T follicular helper cell (primary cell): ENCODE results near the gene MVB12B.

ENCODE experiments used
- DNase-seq: peaks from one replicate; pipeline ENCODE4 v3.0.0-alpha.2; 2020; ENCODE audit warnings: low read depth

Gene MVB12B

DNA sequence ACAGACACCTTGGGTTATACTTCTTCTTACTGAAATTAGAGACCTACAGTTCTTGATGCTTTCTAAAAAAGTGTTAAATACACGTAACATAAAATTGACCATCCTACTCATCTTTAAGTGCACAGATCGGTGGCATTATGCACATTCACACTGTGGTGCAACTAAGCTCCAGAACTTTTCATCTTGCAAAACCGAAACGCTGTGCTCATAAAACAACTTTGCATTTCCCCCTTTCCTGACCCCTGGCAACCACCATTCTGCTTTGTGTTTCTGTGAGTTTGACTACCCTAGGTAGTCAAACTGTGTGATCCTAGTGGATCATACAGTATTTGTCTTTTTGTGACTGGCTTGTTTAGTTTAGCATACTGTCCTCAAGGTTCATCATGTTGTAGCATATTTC is 3.9 kb downstream of the MVB12B start:
- no peak for DNase-seq

DNA sequence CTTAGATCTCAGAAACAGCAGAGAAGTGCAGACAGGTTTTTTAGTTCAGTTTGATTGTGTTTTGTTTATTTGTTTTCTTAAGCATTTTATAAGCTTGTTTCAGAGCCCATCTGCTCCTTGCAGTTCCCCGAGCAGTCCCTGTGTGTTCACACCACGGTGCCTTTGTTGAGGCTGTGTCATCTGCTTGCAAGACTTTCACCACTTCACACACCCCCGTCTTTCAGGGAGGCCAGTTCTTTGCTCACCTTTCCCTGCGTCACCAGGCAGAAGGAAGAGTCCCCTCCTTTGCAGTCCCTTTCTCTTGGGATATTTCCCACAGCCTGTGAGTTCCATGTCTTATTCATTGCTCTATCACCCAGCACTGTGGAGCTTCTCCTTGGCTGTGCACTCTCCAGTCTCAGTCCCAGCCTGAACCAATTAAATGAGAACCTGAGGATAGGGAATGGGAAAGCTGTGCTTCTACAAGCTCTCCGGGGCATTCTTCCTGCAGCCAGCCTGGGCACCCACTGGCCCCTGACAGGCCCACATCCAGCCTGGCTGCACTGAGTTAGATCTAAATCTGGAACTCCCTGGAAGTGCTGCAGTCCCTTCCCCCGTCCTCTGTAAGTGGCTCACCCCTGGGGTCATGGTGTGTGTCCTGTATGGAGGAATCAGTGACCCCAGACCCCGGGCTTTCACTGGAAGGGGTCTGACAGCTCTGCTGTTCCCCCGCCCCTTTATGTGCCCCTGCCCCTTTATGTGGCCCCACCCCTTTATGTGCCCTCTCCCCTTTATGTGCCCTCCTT is 5.5 kb downstream of the MVB12B start:
- DNase-seq, result no peak

DNA sequence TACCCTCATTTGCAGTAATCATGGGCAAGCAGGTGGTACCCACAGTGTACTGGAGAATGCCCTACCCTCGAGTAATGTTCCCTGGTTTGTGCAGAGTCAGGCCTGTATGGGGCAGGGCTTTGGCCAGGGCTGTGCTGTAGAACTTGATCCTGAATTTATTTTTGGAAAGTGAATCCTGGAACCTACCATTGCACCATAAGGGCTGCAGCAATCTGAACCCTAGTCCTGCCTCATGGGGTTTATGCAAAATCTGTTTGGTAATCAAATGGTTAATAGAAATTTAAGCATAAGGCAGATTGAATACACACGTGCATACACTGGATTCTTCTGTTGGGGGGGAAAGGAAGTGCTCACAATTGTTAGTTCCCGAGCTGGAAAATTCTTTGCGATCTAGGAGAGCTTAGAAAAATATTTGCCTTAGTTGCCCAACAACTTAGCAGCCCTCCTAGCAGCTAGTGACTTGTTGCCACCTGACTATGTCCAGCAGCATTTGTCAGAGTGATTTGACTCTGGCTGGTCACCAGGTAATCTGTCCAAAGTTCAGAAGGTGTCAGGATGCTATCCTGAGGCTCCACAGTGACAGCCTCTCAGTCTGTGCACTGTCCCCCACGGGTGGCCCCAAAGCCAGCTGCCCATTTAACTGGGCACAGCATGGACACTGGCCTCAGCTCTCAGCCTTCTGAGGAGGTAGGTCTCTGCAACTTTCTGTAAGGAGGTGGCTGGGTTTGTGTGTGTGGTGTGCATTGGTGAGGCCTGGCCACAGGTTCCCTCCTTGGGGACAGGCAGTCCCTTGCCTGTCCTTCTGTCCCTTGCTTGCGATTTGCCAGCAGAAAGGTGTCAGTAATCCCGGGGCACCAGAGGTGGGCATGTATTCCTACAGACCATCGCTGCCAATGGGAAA is 8.3 kb downstream of the MVB12B start:
- no peak for DNase-seq

DNA sequence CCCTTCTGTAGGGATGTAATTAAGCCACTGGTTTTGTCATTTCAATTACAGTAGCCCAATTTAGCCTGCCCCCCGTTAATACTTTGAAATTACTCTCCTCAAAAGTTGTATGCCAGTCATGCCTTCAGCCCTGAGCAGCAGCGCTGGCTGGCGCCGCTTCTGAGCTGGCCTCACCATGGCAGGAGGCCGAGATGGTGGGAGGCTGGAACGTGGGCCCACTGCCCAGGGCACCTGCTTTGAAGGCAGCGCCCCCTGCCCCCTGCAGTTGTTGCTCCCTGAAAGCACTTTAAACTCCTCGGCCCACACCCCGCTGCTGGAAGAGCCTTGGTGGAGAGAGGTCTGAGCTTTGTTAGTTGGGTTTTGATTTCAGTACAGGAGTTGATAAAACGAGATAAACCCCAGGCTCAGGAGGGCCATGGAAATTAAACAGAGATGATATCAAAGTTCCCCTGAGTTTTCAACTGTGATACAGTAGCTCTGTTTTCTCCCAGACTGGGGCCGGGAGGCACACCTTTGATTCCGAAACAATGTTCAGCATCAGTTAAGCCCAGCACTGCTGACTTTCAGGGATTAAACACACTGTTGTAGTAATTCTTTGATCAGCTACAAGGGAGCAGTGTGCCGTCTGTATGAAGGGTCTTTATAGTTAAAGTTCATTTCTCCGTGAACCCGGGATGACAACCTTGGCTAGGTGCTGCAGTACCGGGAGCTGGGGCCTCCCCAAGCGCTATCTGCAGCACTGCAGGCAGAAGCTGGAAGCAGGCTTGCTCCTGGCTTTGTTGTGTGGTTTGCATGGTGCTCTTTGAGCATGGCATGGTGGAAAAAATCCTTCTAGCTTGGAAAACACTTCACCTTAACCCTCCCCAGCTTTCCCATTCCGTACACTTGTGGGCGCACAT is 9.5 kb downstream of the MVB12B start:
- no peak for DNase-seq

- DNase-seq, result no peak
These were observed 10.2 kb downstream of the MVB12B start for GRCh38 chr9:126336736-126337325.

- no peak for DNase-seq
These were observed 11.2 kb downstream of the MVB12B start for GRCh38 chr9:126337729-126338372.

DNA sequence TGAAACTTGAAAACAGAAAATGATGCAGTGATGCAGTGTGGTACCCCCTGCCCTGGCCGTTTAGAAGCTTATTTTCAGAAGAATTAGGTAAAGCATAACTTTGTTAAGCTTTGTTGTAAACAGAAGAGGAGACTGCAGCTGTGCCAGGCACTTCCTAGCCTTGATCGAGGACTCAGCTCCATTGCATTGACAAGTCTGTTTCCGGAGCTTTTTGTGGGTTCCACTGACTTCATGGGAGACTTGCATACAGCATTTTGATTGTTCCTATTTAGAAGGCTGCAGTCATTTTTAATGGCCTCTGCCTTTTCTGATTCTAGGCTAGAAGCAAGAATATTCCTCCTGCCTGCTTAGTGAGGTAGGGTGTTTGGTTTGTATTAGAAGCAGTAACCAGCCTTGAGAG is 12.3 kb downstream of the MVB12B start:
- no peak for DNase-seq

DNA sequence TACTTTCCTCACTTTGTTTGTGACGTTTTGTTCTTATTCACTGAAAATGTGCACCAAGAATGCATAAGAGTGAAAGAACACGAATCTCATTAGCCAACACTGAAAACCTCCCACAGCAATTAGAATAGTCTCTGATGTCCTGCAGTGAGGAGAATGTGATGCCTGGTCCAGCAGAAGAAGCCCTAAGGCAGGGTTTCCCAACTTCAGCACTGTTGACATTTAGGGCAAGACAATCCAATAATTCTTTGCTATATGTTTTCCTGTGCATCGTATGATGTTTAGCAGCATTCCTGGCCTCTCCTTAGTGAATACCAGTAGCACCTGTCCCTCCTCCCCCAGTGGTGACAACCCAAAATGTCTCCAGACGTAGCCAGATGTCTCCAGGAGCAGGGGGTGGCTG is 14.8 kb downstream of the MVB12B start:
- no peak for DNase-seq

GRCh38 chr9:126341902-126342301 is 15.3 kb downstream of the MVB12B start:
- no peak for DNase-seq

GRCh38 chr9:126342621-126343031 is 16.0 kb downstream of the MVB12B start:
- DNase-seq, result no peak

DNA sequence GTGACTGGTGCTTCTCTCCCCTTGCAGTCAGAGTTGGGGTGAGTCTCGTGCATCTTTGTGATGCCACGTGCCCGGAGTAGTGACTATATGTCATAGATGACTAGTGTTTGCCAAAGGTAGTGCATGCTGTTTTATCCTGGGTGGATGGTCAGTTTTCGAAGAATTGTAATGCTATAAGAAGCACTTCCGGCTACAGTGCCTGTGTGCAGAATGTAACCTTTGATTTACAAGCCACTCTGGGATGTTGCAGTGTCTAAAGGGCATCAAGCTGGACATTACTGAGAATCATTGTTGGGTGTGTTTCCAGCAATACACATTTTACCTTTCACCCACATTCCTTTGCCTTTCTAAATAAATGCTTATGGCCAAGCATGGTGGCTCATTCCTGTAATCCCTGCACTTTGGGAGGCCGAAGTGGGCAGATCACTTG is 16.7 kb downstream of the MVB12B start:
- DNase-seq, result no peak

- DNase-seq, result no peak
These were observed 19.4 kb downstream of the MVB12B start for GRCh38 chr9:126346031-126346430.

DNA sequence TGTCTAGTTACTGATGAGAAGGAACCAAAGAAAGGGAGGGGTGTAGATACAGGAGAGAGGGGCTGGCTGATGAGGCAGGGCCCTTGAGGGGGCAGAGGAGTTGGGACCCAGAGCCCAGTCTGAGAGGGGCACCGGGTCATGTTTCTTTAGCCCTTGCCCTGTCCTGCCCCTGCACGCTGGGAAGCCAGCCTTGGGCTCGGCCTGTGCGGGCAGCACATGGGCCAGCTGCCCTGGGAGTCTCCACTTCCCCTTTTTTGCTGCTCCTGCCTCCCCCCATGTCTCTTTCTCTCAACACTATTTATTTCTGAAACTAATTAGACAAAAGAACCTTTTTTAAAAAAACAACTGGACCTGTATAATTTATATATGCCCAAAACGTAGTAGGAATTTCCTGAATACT is 20.5 kb downstream of the MVB12B start:
- DNase-seq, result no peak

DNA sequence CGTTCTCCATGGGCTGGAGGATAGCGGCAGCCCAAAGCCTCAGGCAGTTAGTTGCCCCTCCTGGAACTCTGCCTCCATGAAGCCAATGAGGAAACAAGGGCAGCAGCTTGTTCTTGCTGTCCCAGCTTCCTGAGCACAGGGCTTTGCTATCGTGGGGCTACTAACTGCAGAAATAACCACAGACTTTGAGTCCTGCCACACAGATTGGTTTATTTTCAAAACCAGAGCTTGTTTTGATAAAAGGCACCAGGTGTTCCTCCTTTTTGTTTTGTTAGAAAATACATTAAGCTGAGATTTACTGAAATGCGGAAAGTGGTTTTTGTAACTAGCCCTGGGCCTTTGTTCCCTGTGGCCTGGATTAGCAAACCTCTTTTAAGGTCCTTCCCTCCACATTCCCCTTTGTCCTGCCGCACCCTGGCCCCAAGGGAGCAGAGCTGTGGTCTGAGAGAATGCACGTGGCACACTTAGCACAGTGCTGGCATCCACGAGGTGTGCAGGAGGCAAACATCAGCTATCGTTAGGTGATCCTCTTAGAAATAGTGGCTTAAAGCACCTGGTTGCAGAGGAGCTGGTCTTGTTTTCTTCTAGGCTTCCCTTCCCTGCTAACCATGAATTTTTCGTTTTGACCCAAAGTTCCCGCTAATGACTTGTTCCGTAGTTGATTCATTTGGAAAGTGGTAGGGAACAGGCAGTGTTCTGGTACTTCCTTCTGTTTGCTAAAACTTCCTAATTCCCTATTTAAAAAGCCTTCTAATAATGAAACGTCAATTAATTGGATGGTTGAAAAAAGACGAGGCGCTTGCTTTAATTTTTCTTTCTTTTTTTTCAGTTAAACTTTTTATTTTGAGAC is 21.5 kb downstream of the MVB12B start:
- no peak for DNase-seq

DNA sequence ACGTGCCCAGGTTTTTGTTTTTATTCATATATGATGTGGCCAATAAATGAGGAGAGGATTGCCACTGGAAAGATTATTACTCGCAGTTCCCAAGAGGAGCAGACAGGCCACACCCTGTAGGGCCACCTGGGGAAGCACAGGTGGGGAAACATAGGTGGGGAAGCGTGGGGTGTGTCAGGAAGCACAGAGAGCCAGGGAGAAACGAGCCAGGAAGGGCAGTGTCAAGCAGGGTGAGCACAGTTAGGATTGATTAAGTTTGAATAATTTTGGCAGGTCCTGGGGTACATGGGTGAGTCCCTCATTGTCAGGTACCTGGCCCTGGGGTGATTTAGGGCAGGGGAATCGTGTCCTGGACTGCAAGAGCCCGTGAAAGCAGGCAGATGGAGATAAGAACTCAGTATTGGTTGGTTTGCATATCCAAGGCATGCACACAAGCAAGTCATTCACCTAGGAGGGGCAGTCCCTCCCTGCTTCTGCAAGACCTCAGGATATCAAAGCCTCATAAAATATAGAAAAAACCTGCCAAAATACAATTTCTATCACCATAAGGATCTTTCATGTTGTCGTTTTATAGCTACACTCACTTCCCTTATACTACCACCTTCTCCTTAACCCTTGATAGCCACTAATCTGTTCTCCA is 22.4 kb downstream of the MVB12B start:
- no peak for DNase-seq

DNA sequence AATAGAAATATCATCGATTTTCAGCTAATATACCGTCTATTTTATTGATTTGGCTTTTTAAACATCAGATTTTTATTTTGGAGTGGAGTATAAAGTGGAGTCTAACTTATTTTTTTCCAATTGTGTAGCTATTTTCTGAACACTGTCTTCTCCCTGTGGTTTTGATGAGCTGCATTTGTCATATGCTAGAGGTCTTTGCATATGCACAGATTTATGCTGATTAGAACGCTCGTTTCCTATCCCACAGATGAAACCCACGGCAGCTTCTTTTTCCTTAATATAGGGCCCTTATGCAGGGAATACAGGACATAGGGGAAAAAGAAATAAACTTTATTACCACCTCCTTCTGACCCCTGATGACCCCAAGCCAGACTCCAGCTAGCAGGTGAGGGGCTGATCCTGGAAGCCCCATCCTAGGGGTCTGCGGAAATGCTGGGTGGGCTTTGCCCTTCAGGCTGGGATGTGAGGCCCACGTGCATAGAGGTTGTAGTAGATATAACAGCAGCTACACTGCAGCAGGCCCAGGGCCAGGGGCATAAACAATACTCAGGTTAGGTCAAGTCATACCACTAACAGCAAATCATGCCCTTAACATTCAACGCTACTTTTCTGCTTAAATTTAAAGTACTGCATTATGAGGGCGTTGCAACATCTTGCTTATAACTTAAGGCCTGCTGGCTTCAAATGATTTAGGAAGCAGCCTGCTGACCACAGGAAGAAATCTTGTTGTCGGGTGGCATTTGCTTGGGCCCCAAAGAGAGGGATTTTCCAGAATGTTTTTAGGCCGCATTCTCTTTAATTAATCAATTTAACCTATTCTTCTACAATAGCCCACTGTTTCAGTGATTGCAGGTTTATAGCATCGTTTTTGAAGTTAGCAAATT is 28.5 kb downstream of the MVB12B start:
- DNase-seq, result no peak

DNA sequence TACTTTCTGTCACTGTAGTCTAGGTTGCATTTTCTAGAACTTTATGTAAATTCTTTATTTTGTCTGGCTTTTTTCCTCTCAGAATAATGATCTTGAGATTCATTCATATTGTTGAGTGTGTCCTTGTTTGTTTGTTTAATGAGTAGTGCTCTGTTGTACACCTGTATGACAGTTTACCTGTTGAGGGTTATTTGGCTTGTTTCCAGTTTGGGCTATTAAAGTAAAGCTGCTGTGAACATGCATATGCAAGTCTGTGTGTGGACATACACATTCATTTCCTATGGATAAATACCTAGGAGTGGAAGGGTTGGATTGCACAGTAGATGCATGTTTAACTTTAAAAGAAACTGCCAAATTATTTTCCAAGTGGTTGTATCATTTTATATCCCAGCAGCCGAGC is 30.4 kb downstream of the MVB12B start:
- DNase-seq, result no peak

DNA sequence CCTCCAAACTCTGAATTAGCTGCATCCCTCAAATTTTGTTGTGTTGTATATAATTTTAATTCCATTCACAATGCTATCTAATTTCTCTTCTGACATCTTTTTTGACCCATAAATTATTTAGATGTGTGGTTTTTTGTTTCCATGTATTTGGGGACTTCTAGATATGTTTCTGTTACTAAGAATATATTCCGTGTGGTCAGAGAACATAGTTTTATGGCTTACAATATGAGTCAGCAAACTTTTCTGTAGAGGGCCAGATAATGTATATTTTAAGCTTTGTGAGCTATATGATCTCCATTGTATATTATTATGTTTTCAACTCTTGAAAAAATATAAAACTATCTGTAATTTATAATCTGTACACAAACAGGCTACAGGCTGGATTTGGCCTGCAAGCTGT is 33.4 kb downstream of the MVB12B start:
- no peak for DNase-seq

- DNase-seq, result no peak
These were observed 35.2 kb downstream of the MVB12B start for GRCh38 chr9:126361810-126362238.
